CD14-positive monocyte (primary cell): ENCODE results near the gene FBXO24. TPM values are rescaled to one million over a fixed set of nuclear protein-coding genes. Genes with fewer than 3 reads are reported as not detected.

ENCODE experiments used
- DNase-seq, 3 donors: peaks; one replicate each; pipeline ENCODE4 v3.0.0-alpha.2; 2011 to 2022
- H2AFZ ChIP-seq: 2 replicates; pipeline ENCODE4 v1.6.0; 2012; ENCODE audit warnings: mild to moderate bottlenecking, low read depth, low read length, inconsistent platforms; ENCODE audit not compliant: insufficient read depth, poor library complexity, severe bottlenecking
- H3K27ac ChIP-seq, 2 donors: 1 replicate in 1 of 2; 2 replicates in 1 of 2; pipeline ENCODE4 v1.5.1; 2012 to 2013; ENCODE audit warnings: low read length in 2 of 2, control low read depth in 1 of 2, inconsistent platforms in 1 of 2, low read depth in 1 of 2, mild to moderate bottlenecking in 1 of 2
- H3K27me3 ChIP-seq, 2 donors: one replicate each; pipeline versions ENCODE4 v1.6.0 to v1.6.1; 2011 to 2013; ENCODE audit warnings: low read length in 2 of 2; ENCODE audit not compliant: control insufficient read depth in 2 of 2, insufficient read depth in 2 of 2
- H3K36me3 ChIP-seq, 2 donors: replicated peaks in 1 of 2; 1 replicate in 1 of 2; 2 replicates in 1 of 2; pipeline versions ENCODE4 v1.5.1 to v1.6.1; 2012 to 2013; ENCODE audit warnings: low read length in 2 of 2, control low read depth in 1 of 2, inconsistent platforms in 1 of 2, mild to moderate bottlenecking in 1 of 2; ENCODE audit not compliant: insufficient read depth in 2 of 2, control insufficient read depth in 1 of 2
- H3K4me1 ChIP-seq, 2 donors: 1 replicate in 1 of 2; 2 replicates in 1 of 2; pipeline versions ENCODE4 v1.5.1 to v1.6.1; 2012 to 2013; ENCODE audit warnings: low read length in 2 of 2, control low read depth in 1 of 2, inconsistent platforms in 1 of 2, mild to moderate bottlenecking in 1 of 2, moderate library complexity in 1 of 2; ENCODE audit not compliant: insufficient read depth in 2 of 2, control insufficient read depth in 1 of 2
- H3K4me2 ChIP-seq: replicated peaks from 2 replicates; pipeline ENCODE3; 2012; ENCODE audit warnings: low read length, moderate library complexity, mild to moderate bottlenecking; ENCODE audit not compliant: poor library complexity, severe bottlenecking; ENCODE audit errors: extremely low read depth
- H3K4me3 ChIP-seq, 3 experiments: fragments of 200-600 bp in 1 of 3; sonication (generic) in 1 of 3; replicated peaks in 1 of 3; 1 replicate in 2 of 3; 2 replicates in 1 of 3; pipeline ENCODE4 v1.5.1; 2011 to 2013; ENCODE audit warnings: low read length in 3 of 3, mild to moderate bottlenecking in 3 of 3, control low read depth in 2 of 3, low read depth in 2 of 3, inconsistent platforms in 1 of 3, moderate library complexity in 1 of 3
- H3K79me2 ChIP-seq: 2 replicates; pipeline ENCODE4 v1.6.0; 2012; ENCODE audit warnings: mild to moderate bottlenecking, control low read depth, inconsistent platforms, low read length, moderate library complexity; ENCODE audit not compliant: insufficient read depth
- H3K9ac ChIP-seq: 2 replicates; pipeline ENCODE4 v1.6.0; 2017; ENCODE audit warnings: low read length, mild to moderate bottlenecking; ENCODE audit not compliant: insufficient read depth, poor library complexity, severe bottlenecking
- H3K9me3 ChIP-seq, 2 donors: replicated peaks in 1 of 2; 1 replicate in 1 of 2; 2 replicates in 1 of 2; pipeline versions ENCODE4 v1.5.1 to v1.6.1; 2012 to 2013; ENCODE audit warnings: low read length in 2 of 2, control low read depth in 1 of 2; ENCODE audit not compliant: control insufficient read depth in 1 of 2, insufficient read depth in 1 of 2
- H4K20me1 ChIP-seq: 2 replicates; pipeline ENCODE4 v1.6.0; 2012; ENCODE audit warnings: mild to moderate bottlenecking, low read length, control low read depth, moderate library complexity; ENCODE audit not compliant: insufficient read depth
- H3K27ac Mint-ChIP-seq, 7 donors: one replicate each; pipeline ENCODE4 v1.8.0; 2020; ENCODE audit warnings: mild to moderate bottlenecking in 7 of 7, mixed read lengths in 7 of 7, moderate library complexity in 6 of 7, inconsistent platforms in 2 of 7
- H3K27me3 Mint-ChIP-seq, 3 donors: one replicate each; pipeline ENCODE4 v1.8.0; 2021 to 2022; ENCODE audit warnings: low read depth in 3 of 3, mild to moderate bottlenecking in 3 of 3, mixed read lengths in 3 of 3, moderate library complexity in 3 of 3, inconsistent platforms in 1 of 3
- H3K36me3 Mint-ChIP-seq, 2 donors: one replicate each; pipeline ENCODE4 v1.8.0; 2020; ENCODE audit warnings: mixed read lengths in 2 of 2, inconsistent platforms in 1 of 2, mild to moderate bottlenecking in 1 of 2
- H3K4me1 Mint-ChIP-seq: one replicate; pipeline ENCODE4 v1.8.0; 2020; ENCODE audit warnings: mild to moderate bottlenecking, mixed read lengths
- H3K4me3 Mint-ChIP-seq, 2 donors: one replicate each; pipeline ENCODE4 v1.8.0; 2020; ENCODE audit warnings: mild to moderate bottlenecking in 2 of 2, mixed read lengths in 2 of 2, moderate library complexity in 1 of 2
- H3K9me3 Mint-ChIP-seq, 7 donors: one replicate each; pipeline ENCODE4 v1.8.0; 2020 to 2022; ENCODE audit warnings: mixed read lengths in 7 of 7, mild to moderate bottlenecking in 6 of 7, moderate library complexity in 6 of 7, inconsistent platforms in 2 of 7
- CTCF ChIP-seq: fragments of 200-600 bp; IDR thresholded peaks from one replicate; pipeline ENCODE4 v1.8.0; 2022; ENCODE audit warnings: antibody characterized with exemption, mild to moderate bottlenecking
- WGBS: methylation state at CpG from one replicate; pipeline ENCODE4 v1.1.5; 2013; ENCODE audit warnings: missing lambda C conversion rate; ENCODE audit not compliant: insufficient coverage; 5-methylcytosine and 5-hydroxymethylcytosine counted together
- intact Hi-C, 2 donors: fragments of 100-400 bp; cut with micrococcal nuclease; formaldehyde crosslinking; loops; one replicate each; pipeline versions ENCODE4 v1.15.0 to v1.15.1; 2023
- polyA plus RNA-seq, 3 donors: library from polyadenylated mRNA; depleted of rRNA in 1 of 3; unstranded in 2 of 3; stranded (reverse) in 1 of 3; fragments of 300-500 nt in 2 of 3; fragments of >200 nt in 1 of 3; fragmentation: Illumina TruSeq in 2 of 3; gene quantifications; 1 replicate in 2 of 3; 2 replicates in 1 of 3; pipeline ENCODE4 v1.2.3, GENCODE V29; 2012 to 2021

Gene FBXO24
- polyA plus RNA-seq, 3 donors = 0.42 to 1.2 (median 0.69) TPM

- no peak overlapping the region for H3K27ac Mint-ChIP-seq
- intact Hi-C loops = no loop called here
- peaks cover 15 to 26% (median 23%) of the 10 kb centered on the region in 3 donors for H3K27me3 Mint-ChIP-seq
- no peak overlapping the region for H3K4me3 ChIP-seq
- H3K79me2 ChIP-seq = no peaks in the 10 kb centered on the region
- peaks cover 0 to 5% (median 0%) of the 10 kb centered on the region in 7 donors for H3K9me3 Mint-ChIP-seq
- no peak overlapping the region for H3K4me3 Mint-ChIP-seq
- peaks cover 20 to 22% of the 10 kb centered on the region in 2 donors for H3K4me1 ChIP-seq
- no peaks in the 10 kb centered on the region for H3K36me3 ChIP-seq
- no peak for DNase-seq
- H4K20me1 ChIP-seq = no peaks in the 10 kb centered on the region
- H3K27me3 ChIP-seq = peaks cover 0 to 15% of the 10 kb centered on the region in 2 donors
- H3K4me2 ChIP-seq = no peak overlapping the region
- H3K9me3 ChIP-seq = no peaks in the 10 kb centered on the region
- no peak for TF ChIP-seq CTCF
- no peak overlapping the region for H3K27ac ChIP-seq
- peaks cover 17% of the 10 kb centered on the region for H3K4me1 Mint-ChIP-seq
- WGBS = 98% methylated on average over 7 of the region's 9 CpGs
- no peak overlapping the region for H2AFZ ChIP-seq
- H3K36me3 Mint-ChIP-seq = peaks cover 0 to under 1% of the 10 kb centered on the region in 2 donors
- no peak overlapping the region for H3K9ac ChIP-seq
These were observed 14.6 kb downstream of the FBXO24 start for GRCh38 chr7:100600730-100601038.

- peak overlapping the region; percentile 92 for H2AFZ ChIP-seq
- Mint-ChIP-seq H3K27me3 (peaks cover 20 to 42% (median 39%) of the 10 kb centered on the region in 3 donors), H3K4me3 (peak overlapping the region in 1 of 2 donors; percentile 20), H3K36me3 (peaks cover 0 to 4% of the 10 kb centered on the region in 2 donors), H3K4me1 (peaks cover 21% of the 10 kb centered on the region), H3K9me3 (peaks cover 0 to 5% (median 0%) of the 10 kb centered on the region in 7 donors), H3K27ac (no peak overlapping the region)
- H3K9me3 ChIP-seq = no peaks in the 10 kb centered on the region
- TF ChIP-seq CTCF = no peak
- intact Hi-C loops = no loop called here
- no peaks in the 10 kb centered on the region for H3K79me2 ChIP-seq
- peaks cover 0 to 24% of the 10 kb centered on the region in 2 donors for H3K27me3 ChIP-seq
- 86% methylated on average over 3 of the region's 21 CpGs for WGBS
- H4K20me1 ChIP-seq = no peaks in the 10 kb centered on the region
- no peak overlapping the region for H3K9ac ChIP-seq
- peak overlapping the region in 1 of 3 experiments; percentile 90 for H3K4me3 ChIP-seq
- H3K4me2 ChIP-seq = peak overlapping the region; percentile 90
- H3K4me1 ChIP-seq = peaks cover 24 to 26% of the 10 kb centered on the region in 2 donors
- H3K36me3 ChIP-seq = no peaks in the 10 kb centered on the region
- H3K27ac ChIP-seq = no peak overlapping the region
- no peak for DNase-seq
These were observed 17.0 kb downstream of the FBXO24 start for GRCh38 chr7:100602889-100603725.
